HCT116 (cell line): ENCODE results near the gene NFIA. TPM values are rescaled to one million over a fixed set of nuclear protein-coding genes. Genes with fewer than 3 reads are reported as not detected.

Experiments used
- ATAC-seq: fragments of 200-7000 bp; cut with Tn5 transposase; 2 replicates; pipeline ENCODE4 v1.9.1; 2020; ENCODE audit warnings: mild to moderate bottlenecking, moderate library complexity
- BruUV-seq: library from RNA; stranded (reverse); fragments of 400-500 nt; replicated peaks from 2 replicates; lab custom pipeline; 2021; lab: Mats Ljungman, UMichigan
- CTCF ChIA-PET: fragments of 300-600 bp; sonication (Branson Sonifier 250); formaldehyde crosslinking; loops from one replicate; lab custom pipeline; 2021; ENCODE audit warnings: antibody characterized with exemption; lab: Charles Lee
- POLR2A ChIA-PET: fragments of 300-600, 350-600 bp; sonication (Branson Sonifier 250); formaldehyde crosslinking; loops from one replicate; lab custom pipeline; 2021; ENCODE audit warnings: antibody characterized with exemption; lab: Charles Lee
- RAD21 ChIA-PET, 2 experiments: fragments of 300-600 bp; sonication (Branson Sonifier 250); formaldehyde crosslinking; loops; one replicate each; lab custom pipeline; 2023; ENCODE audit warnings: low total read pairs in 2 of 2; ENCODE audit not compliant: uncharacterized antibody in 2 of 2, unreplicated experiment in 2 of 2, low non-redundant PET in 1 of 2; lab: Charles Lee
- DNase-seq: peaks from one replicate; pipeline ENCODE4 v3.0.0-alpha.2; 2010; ENCODE audit warnings: low read depth, low spot score
- H2AFZ ChIP-seq: fragments of 200-600 bp; shearing (Covaris generic), sonication (generic); 2 replicates; pipeline ENCODE4 v1.6.1; 2017; ENCODE audit warnings: low read depth, mixed run types, mixed read lengths, antibody characterized with exemption, low read length; ENCODE audit not compliant: poor library complexity, severe bottlenecking
- H3K27ac ChIP-seq: 2 replicates; pipeline ENCODE4 v1.5.1; 2012; ENCODE audit warnings: low read depth, low read length
- H3K27me3 ChIP-seq: fragments of 200-600 bp; sonication (generic); 2 replicates; pipeline ENCODE4 v1.6.1; 2016; ENCODE audit warnings: mixed run types, low read length, mixed read lengths; ENCODE audit not compliant: insufficient read depth
- H3K36me3 ChIP-seq, 2 experiments: fragments of 200-500 bp in 1 of 2; fragments of 200-600 bp in 1 of 2; sonication (Bioruptor generic) in 1 of 2; sonication (generic) in 1 of 2; 2 replicates each; pipeline versions ENCODE4 v1.5.1 to v1.6.1; 2014 to 2016; ENCODE audit warnings: low read length in 2 of 2, inconsistent platforms in 1 of 2, mixed read lengths in 1 of 2, mixed run types in 1 of 2; ENCODE audit not compliant: insufficient read depth in 2 of 2, control insufficient read depth in 1 of 2
- H3K4me1 ChIP-seq, 2 experiments: fragments of 200-600 bp in 1 of 2; sonication (generic) in 1 of 2; 2 replicates each; pipeline versions ENCODE4 v1.5.1 to v1.6.1; 2012 to 2017; ENCODE audit warnings: low read length in 2 of 2, inconsistent platforms in 1 of 2, mild to moderate bottlenecking in 1 of 2, mixed read lengths in 1 of 2, mixed run types in 1 of 2, moderate library complexity in 1 of 2; ENCODE audit not compliant: insufficient read depth in 2 of 2, control insufficient read depth in 1 of 2
- H3K4me2 ChIP-seq: fragments of 200-600 bp; sonication (generic); 2 replicates; pipeline ENCODE4 v1.6.1; 2017; ENCODE audit warnings: mixed run types, low read length, mixed read lengths
- H3K4me3 ChIP-seq, 2 experiments: fragments of 200-600 bp in 1 of 2; sonication (generic) in 1 of 2; replicated peaks in 1 of 2; 2 replicates each; pipeline ENCODE4 v1.5.1; 2011 to 2016; ENCODE audit warnings: low read length in 2 of 2, control low read depth in 1 of 2, low read depth in 1 of 2, mild to moderate bottlenecking in 1 of 2, mixed read lengths in 1 of 2, mixed run types in 1 of 2
- H3K79me2 ChIP-seq: fragments of 200-600 bp; sonication (generic); 2 replicates; pipeline ENCODE4 v1.6.1; 2017; ENCODE audit warnings: mild to moderate bottlenecking, mixed run types, low read length, moderate library complexity, mixed read lengths; ENCODE audit not compliant: insufficient read depth
- H3K9ac ChIP-seq: fragments of 200-600 bp; sonication (generic); 2 replicates; pipeline ENCODE4 v1.6.1; 2016; ENCODE audit warnings: low read length, mixed read lengths
- H3K9me2 ChIP-seq: fragments of 200-600 bp; sonication (generic), shearing (Covaris generic); 2 replicates; pipeline ENCODE4 v1.6.1; 2017; ENCODE audit warnings: mixed run types, mild to moderate bottlenecking, moderate library complexity; ENCODE audit not compliant: insufficient read depth
- H3K9me3 ChIP-seq, 2 experiments: fragments of 200-500 bp in 1 of 2; fragments of 200-600 bp in 1 of 2; sonication (Bioruptor generic) in 1 of 2; sonication (generic) in 1 of 2; 2 replicates each; pipeline ENCODE4 v1.6.1; 2014 to 2017; ENCODE audit warnings: low read length in 2 of 2, mixed read lengths in 2 of 2, inconsistent platforms in 1 of 2, low read depth in 1 of 2, mild to moderate bottlenecking in 1 of 2, mixed run types in 1 of 2, moderate library complexity in 1 of 2; ENCODE audit not compliant: control insufficient read depth in 1 of 2, insufficient read depth in 1 of 2
- H4K20me1 ChIP-seq: fragments of 200-600 bp; sonication (generic), shearing (Covaris generic); 2 replicates; pipeline ENCODE4 v1.6.1; 2017; ENCODE audit warnings: mixed run types, mild to moderate bottlenecking, moderate library complexity; ENCODE audit not compliant: insufficient read depth
- CBX3 ChIP-seq: IDR thresholded peaks from 2 replicates; pipeline ENCODE4 v1.6.1; 2012; ENCODE audit warnings: low read depth
- CEBPB ChIP-seq: IDR thresholded peaks from 2 replicates; pipeline ENCODE4 v1.6.1; 2012; ENCODE audit warnings: low read depth
- JUND ChIP-seq: IDR thresholded peaks from 2 replicates; pipeline ENCODE4 v1.6.1; 2012
- POLR2AphosphoS5 ChIP-seq: IDR thresholded peaks from 2 replicates; pipeline ENCODE4 v1.6.1; 2011; ENCODE audit warnings: mild to moderate bottlenecking, low read depth, low read length, moderate library complexity
- SP1 ChIP-seq: IDR thresholded peaks from 2 replicates; pipeline ENCODE4 v1.6.1; 2012; ENCODE audit warnings: low read depth
- TCF7L2 ChIP-seq: IDR thresholded peaks from 2 replicates; pipeline ENCODE4 v1.7.0; 2011; ENCODE audit warnings: borderline replicate concordance, inconsistent platforms; ENCODE audit not compliant: insufficient read depth, insufficient read length; ENCODE audit errors: extremely low read depth
- intact Hi-C: fragments of 100-400 bp; cut with micrococcal nuclease; formaldehyde crosslinking; loops from 2 replicates; pipeline ENCODE4 v1.10.0; 2022
- total RNA-seq: library from RNA; stranded (reverse); gene quantifications from one replicate; pipeline ENCODE4 v1.2.1, GENCODE V29; 2021; ENCODE audit not compliant: unreplicated experiment
- TF ChIP-seq, protein P1 (sequence below), 3 experiments: fragments of 200-600 bp in 1 of 3; sonication (generic) in 1 of 3; IDR thresholded peaks in 2 of 3; conservative IDR thresholded peaks in 1 of 3; 2 replicates each; pipeline ENCODE4 v1.5.1; 2012 to 2017; ENCODE audit warnings: low read depth in 2 of 3, low read length in 2 of 3, antibody characterized with exemption in 1 of 3, borderline replicate concordance in 1 of 3, control low read depth in 1 of 3, mild to moderate bottlenecking in 1 of 3, mixed read lengths in 1 of 3, mixed run types in 1 of 3, moderate library complexity in 1 of 3; ENCODE audit not compliant: insufficient read depth in 1 of 3
- TF ChIP-seq, protein P2 (sequence below): IDR thresholded peaks from 2 replicates; pipeline ENCODE4 v1.6.1; 2012
- TF ChIP-seq, protein P3 (sequence below): IDR thresholded peaks from 2 replicates; pipeline ENCODE4 v1.6.1; 2012

NFIA gene
- total RNA-seq, 1 experiment from 2014 or later, result 17.2 TPM

DNA sequence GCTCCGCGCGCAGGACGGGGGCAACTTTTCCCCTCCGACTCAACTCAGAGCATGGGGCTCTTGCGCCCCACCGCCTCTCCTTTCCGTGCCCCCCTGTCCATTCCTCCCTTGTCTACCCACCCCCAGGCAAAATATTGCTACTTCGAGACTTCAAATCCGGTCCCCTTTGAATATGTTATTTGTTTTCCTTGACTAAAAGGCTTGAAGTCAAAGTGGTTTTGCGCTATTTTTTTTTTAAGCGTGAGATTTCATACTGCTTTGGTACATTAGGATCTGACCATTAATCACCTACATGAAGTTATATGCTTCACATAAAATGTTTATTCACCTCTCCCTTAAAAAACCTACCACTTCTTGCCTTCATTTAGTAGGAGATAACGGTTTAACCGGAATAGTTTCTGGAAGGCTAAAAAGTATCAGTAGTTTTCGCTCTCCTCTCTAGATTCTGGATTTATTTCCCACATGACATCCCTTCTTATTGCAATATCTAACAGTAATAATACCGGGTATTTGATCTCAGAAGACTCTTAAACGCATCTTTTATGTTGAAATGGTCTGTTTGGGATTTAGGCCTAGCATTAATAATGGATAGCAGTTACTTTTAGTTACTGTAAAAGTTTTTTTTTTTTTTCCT lies 1.6 kb downstream of the NFIA start:
- no peak overlapping the region for H2AFZ ChIP-seq
- CTCF ChIA-PET, result no interaction called here

DNA sequence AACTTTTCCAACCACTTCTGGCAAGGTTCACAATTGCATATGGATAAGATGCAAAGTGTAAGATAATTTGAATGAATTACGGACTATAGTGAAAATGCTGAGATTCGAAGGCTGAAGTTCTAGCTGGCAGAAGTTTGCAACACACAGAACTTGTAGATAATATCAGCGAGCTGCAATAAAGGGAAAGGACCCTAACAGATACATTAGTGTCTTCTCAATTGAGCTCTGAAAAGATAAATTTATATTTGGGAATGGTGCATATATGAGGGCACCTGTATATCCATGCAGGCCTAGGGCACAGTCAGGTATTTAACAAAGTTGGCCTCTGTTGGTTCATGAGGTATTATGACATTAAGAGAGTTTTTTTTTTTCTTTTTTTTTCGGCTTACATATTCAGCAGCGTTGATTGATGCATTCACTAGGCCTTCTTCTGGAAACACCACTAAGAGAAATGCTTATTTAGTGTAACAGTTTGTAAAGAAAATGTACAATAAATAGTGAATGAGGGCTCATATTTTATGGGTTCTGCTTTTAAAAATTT lies 2.2 kb downstream of the NFIA start:
- DNase-seq, result no peak
- Histone ChIP-seq H3K27ac (no peak overlapping the region), H3K27me3 (no peaks in the 10 kb centered on the region), H3K9me3 (no peaks in the 10 kb centered on the region), H3K36me3 (peaks cover 5 to 6% of the 10 kb centered on the region in 2 experiments; a peak in 1 of 4 replicates), H4K20me1 (no peaks in the 10 kb centered on the region), H3K9me2 (no peaks in the 10 kb centered on the region), H3K9ac (no peak overlapping the region), H3K79me2 (peaks cover 42% of the 10 kb centered on the region), H3K4me2 (peak overlapping the region; percentile 77), H3K4me1 (peaks cover 21 to 32% of the 10 kb centered on the region in 2 experiments), H2AFZ (no peak overlapping the region), H3K4me3 (no peak overlapping the region)
- CTCF ChIA-PET, result no interaction called here
- TF ChIP-seq CEBPB, result no peak
- no peak for TF ChIP-seq JUND
- TF ChIP-seq, protein P1, sequence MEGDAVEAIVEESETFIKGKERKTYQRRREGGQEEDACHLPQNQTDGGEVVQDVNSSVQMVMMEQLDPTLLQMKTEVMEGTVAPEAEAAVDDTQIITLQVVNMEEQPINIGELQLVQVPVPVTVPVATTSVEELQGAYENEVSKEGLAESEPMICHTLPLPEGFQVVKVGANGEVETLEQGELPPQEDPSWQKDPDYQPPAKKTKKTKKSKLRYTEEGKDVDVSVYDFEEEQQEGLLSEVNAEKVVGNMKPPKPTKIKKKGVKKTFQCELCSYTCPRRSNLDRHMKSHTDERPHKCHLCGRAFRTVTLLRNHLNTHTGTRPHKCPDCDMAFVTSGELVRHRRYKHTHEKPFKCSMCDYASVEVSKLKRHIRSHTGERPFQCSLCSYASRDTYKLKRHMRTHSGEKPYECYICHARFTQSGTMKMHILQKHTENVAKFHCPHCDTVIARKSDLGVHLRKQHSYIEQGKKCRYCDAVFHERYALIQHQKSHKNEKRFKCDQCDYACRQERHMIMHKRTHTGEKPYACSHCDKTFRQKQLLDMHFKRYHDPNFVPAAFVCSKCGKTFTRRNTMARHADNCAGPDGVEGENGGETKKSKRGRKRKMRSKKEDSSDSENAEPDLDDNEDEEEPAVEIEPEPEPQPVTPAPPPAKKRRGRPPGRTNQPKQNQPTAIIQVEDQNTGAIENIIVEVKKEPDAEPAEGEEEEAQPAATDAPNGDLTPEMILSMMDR (IDR thresholded peaks at IDR 0.05 in 2 of 3, conservative IDR thresholded peaks at IDR 0.05 in 1 of 3; ENCODE audit: borderline replicate concordance in 1 of 3, insufficient read depth in 1 of 3, low read depth in 2 of 3, low read length in 2 of 3), result no peak
- no peak for TF ChIP-seq POLR2AphosphoS5
- no peak for TF ChIP-seq CBX3
- no peak for TF ChIP-seq SP1
- TF ChIP-seq, protein P2, sequence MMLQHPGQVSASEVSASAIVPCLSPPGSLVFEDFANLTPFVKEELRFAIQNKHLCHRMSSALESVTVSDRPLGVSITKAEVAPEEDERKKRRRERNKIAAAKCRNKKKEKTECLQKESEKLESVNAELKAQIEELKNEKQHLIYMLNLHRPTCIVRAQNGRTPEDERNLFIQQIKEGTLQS, result no peak
- TF ChIP-seq TCF7L2, result no peak
- no peak for ATAC-seq
- BruUV-seq, result TSS peak; percentile 59
- POLR2A ChIA-PET, result no interaction called here
- intact Hi-C loops, result no loop called here
- RAD21 ChIA-PET, result no interaction called here

More for the DNA sequence above, 1.6 kb downstream of the NFIA start:
- H3K27ac ChIP-seq, result peak overlapping the region; percentile 68; the same call in 1 of the 2 replicates
- TF ChIP-seq, protein P3, sequence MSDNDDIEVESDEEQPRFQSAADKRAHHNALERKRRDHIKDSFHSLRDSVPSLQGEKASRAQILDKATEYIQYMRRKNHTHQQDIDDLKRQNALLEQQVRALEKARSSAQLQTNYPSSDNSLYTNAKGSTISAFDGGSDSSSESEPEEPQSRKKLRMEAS, result 0 out of 2 replicates have a peak, but pooled peaks have one; percentile 5
- TF ChIP-seq JUND, result no peak
- intact Hi-C loops, result no loop called here
- H3K27me3 ChIP-seq, result no peaks in the 10 kb centered on the region
- RAD21 ChIA-PET, result no interaction called here
- DNase-seq (no peak), ATAC-seq (no peak)
- peaks cover 5 to 6% of the 10 kb centered on the region in 2 experiments; a peak in 1 of 4 replicates for H3K36me3 ChIP-seq
- no peaks in the 10 kb centered on the region for H3K9me3 ChIP-seq
- no peaks in the 10 kb centered on the region for H3K9me2 ChIP-seq
- no TSS peak for BruUV-seq
- H3K4me3 ChIP-seq, result peak overlapping the region; percentile 67 to 79
- H3K4me1 ChIP-seq, result peaks cover 27 to 38% of the 10 kb centered on the region in 2 experiments
- no peaks in the 10 kb centered on the region for H4K20me1 ChIP-seq
- H3K4me2 ChIP-seq, result peak overlapping the region; percentile 77
- H3K9ac ChIP-seq, result peak overlapping the region; percentile 85
- peaks cover 42% of the 10 kb centered on the region for H3K79me2 ChIP-seq
- POLR2A ChIA-PET, result no interaction called here
